Liver (tissue), 9 donors: ENCODE results near the gene MYOG. TPM values are rescaled to one million over a fixed set of nuclear protein-coding genes. Genes with fewer than 3 reads are reported as not detected.

Experiments
- DNase-seq: peaks from one replicate; pipeline ENCODE4 v3.0.0-alpha.2; 2017; ENCODE audit warnings: low spot score
- H3K27ac ChIP-seq, 2 donors: one replicate each; pipeline ENCODE4 v1.7.0; 2013; ENCODE audit warnings: inconsistent platforms in 2 of 2, low read length in 2 of 2, control low read depth in 1 of 2, low read depth in 1 of 2, mild to moderate bottlenecking in 1 of 2
- H3K27me3 ChIP-seq, 4 donors: one replicate each; pipeline versions ENCODE4 v1.6.1 to v1.7.0; 2013; ENCODE audit warnings: low read length in 3 of 4, inconsistent platforms in 1 of 4, mild to moderate bottlenecking in 1 of 4, moderate library complexity in 1 of 4; ENCODE audit not compliant: control insufficient read depth in 4 of 4, insufficient read depth in 4 of 4
- H3K36me3 ChIP-seq, 4 donors: one replicate each; pipeline versions ENCODE4 v1.6.1 to v1.7.0; 2013; ENCODE audit warnings: low read length in 3 of 4, mild to moderate bottlenecking in 3 of 4, low read depth in 1 of 4, moderate library complexity in 1 of 4; ENCODE audit not compliant: control insufficient read depth in 4 of 4, insufficient read depth in 3 of 4
- H3K4me1 ChIP-seq, 4 donors: one replicate each; pipeline versions ENCODE4 v1.6.1 to v1.7.0; 2013; ENCODE audit warnings: low read length in 3 of 4, mild to moderate bottlenecking in 3 of 4, moderate library complexity in 1 of 4; ENCODE audit not compliant: control insufficient read depth in 4 of 4, insufficient read depth in 4 of 4
- H3K4me3 ChIP-seq, 3 donors: one replicate each; pipeline versions ENCODE4 v1.6.1 to v1.7.0; 2013; ENCODE audit warnings: low read length in 3 of 3, control low read depth in 1 of 3, low read depth in 1 of 3, mild to moderate bottlenecking in 1 of 3
- H3K9ac ChIP-seq, 2 donors: one replicate each; pipeline ENCODE4 v1.7.0; 2013; ENCODE audit warnings: low read length in 2 of 2, mild to moderate bottlenecking in 2 of 2, moderate library complexity in 2 of 2, control low read depth in 1 of 2, low read depth in 1 of 2
- H3K9me3 ChIP-seq, 4 donors: one replicate each; pipeline versions ENCODE4 v1.6.1 to v1.7.0; 2013; ENCODE audit warnings: low read length in 3 of 4; ENCODE audit not compliant: control insufficient read depth in 4 of 4
- ATF3 ChIP-seq: IDR thresholded peaks from 2 replicates; pipeline ENCODE4 v1.6.1; 2016; ENCODE audit warnings: antibody characterized with exemption
- EGR1 ChIP-seq, 2 donors: IDR thresholded peaks; 2 replicates each; pipeline ENCODE4 v1.6.1; 2016 to 2018; ENCODE audit warnings: antibody characterized with exemption in 2 of 2, low read depth in 2 of 2
- FOXA1 ChIP-seq: IDR thresholded peaks from 2 replicates; pipeline ENCODE4 v1.6.1; 2016; ENCODE audit warnings: antibody characterized with exemption
- FOXA2 ChIP-seq: IDR thresholded peaks from 2 replicates; pipeline ENCODE4 v1.6.1; 2016; ENCODE audit warnings: antibody characterized with exemption
- GABPA ChIP-seq, 2 donors: IDR thresholded peaks in 1 of 2; conservative IDR thresholded peaks in 1 of 2; 2 replicates each; pipeline ENCODE4 v1.6.1; 2016; ENCODE audit warnings: antibody characterized with exemption in 2 of 2, mild to moderate bottlenecking in 1 of 2, moderate library complexity in 1 of 2
- HNF4A ChIP-seq, 2 donors: conservative IDR thresholded peaks; 2 replicates each; pipeline ENCODE4 v1.6.1; 2016; ENCODE audit warnings: antibody characterized with exemption in 2 of 2, mild to moderate bottlenecking in 2 of 2
- HNF4G ChIP-seq: IDR thresholded peaks from 2 replicates; pipeline ENCODE4 v1.6.1; 2016; ENCODE audit warnings: antibody characterized with exemption
- JUND ChIP-seq, 2 donors: IDR thresholded peaks; 2 replicates each; pipeline ENCODE4 v1.6.1; 2016; ENCODE audit warnings: antibody characterized with exemption in 2 of 2
- MAX ChIP-seq: IDR thresholded peaks from 2 replicates; pipeline ENCODE4 v1.6.1; 2016; ENCODE audit warnings: antibody characterized with exemption
- NR2F2 ChIP-seq: IDR thresholded peaks from 2 replicates; pipeline ENCODE4 v1.6.1; 2016; ENCODE audit warnings: antibody characterized with exemption
- RAD21 ChIP-seq, 2 donors: IDR thresholded peaks; 2 replicates each; pipeline ENCODE4 v1.6.1; 2016; ENCODE audit warnings: antibody characterized with exemption in 2 of 2, mild to moderate bottlenecking in 2 of 2
- REST ChIP-seq: IDR thresholded peaks from 2 replicates; pipeline ENCODE4 v1.6.1; 2016; ENCODE audit warnings: antibody characterized with exemption, mild to moderate bottlenecking
- RXRA ChIP-seq, 2 donors: IDR thresholded peaks; 2 replicates each; pipeline ENCODE4 v1.6.1; 2017 to 2018; ENCODE audit warnings: antibody characterized with exemption in 2 of 2, mild to moderate bottlenecking in 1 of 2
- SP1 ChIP-seq: IDR thresholded peaks from 2 replicates; pipeline ENCODE4 v1.6.1; 2018; ENCODE audit warnings: antibody characterized with exemption, mild to moderate bottlenecking
- TAF1 ChIP-seq: conservative IDR thresholded peaks from 2 replicates; pipeline ENCODE4 v1.6.1; 2016; ENCODE audit warnings: antibody characterized with exemption, mild to moderate bottlenecking
- YY1 ChIP-seq: IDR thresholded peaks from 2 replicates; pipeline ENCODE4 v1.6.1; 2016; ENCODE audit warnings: antibody characterized with exemption, mild to moderate bottlenecking
- WGBS: extraction: QIAGEN DNeasy Blood & Tissue Kit; methylation state at CpG from one replicate; pipeline ENCODE4 v1.1.7; 2013; 5-methylcytosine and 5-hydroxymethylcytosine counted together
- polyA plus RNA-seq, 2 donors: library from polyadenylated mRNA; stranded (reverse) in 1 of 2; unstranded in 1 of 2; fragments of 200-250 nt in 1 of 2; fragments of >200 nt in 1 of 2; fragmentation: Nextera tagmentation in 1 of 2; extraction: Ambion mirVana in 1 of 2; gene quantifications; one replicate each; pipeline versions ENCODE4 v1.2.1 to v1.2.3, GENCODE V29; 2013 to 2015
- total RNA-seq, 2 donors: library from RNA; depleted of rRNA; stranded (reverse); fragments of >200 nt; gene quantifications; one replicate each; pipeline ENCODE4 v1.2.3, GENCODE V29; 2014
- TF ChIP-seq, protein P1 (sequence below): fragments of 150-350 bp; IDR thresholded peaks from 2 replicates; pipeline ENCODE4 v1.5.1; 2017; ENCODE audit warnings: improper control_type of control experiment, low read depth, low read length; ENCODE audit not compliant: missing input control
- TF ChIP-seq, protein P2 (sequence below): IDR thresholded peaks from 2 replicates; pipeline ENCODE4 v1.6.1; 2016; ENCODE audit warnings: antibody characterized with exemption
- donor health status: healthy.
- donor health status: healthy.
- donor health status: healthy.
- donor health status: healthy.
- donor health status: healthy.

Gene MYOG
- total and polyA plus RNA-seq, 4 donors = not detected

GRCh38 chr1:203126866-203127665, 41.3 kb upstream of the MYOG start:
- DNase-seq = no peak
- Histone ChIP-seq H3K9ac (no peak overlapping the region), H3K9me3 (no peaks in the 10 kb centered on the region), H3K4me1 (peaks cover 5 to 28% (median 9%) of the 10 kb centered on the region in 4 donors), H3K36me3 (no peaks in the 10 kb centered on the region), H3K4me3 (no peak overlapping the region), H3K27ac (no peak overlapping the region), H3K27me3 (no peaks in the 10 kb centered on the region)
- TF ChIP-seq RAD21 (IDR thresholded peaks at IDR 0.05) = no peak
- TF ChIP-seq MAX = no peak
- WGBS = 18% methylated on average over 12 of the region's 12 CpGs

- Histone ChIP-seq H3K27me3 (no peaks in the 10 kb centered on the region), H3K9me3 (no peaks in the 10 kb centered on the region), H3K4me3 (no peak overlapping the region), H3K36me3 (no peaks in the 10 kb centered on the region), H3K27ac (no peak overlapping the region), H3K9ac (no peak overlapping the region), H3K4me1 (peaks cover 5 to 31% (median 9%) of the 10 kb centered on the region in 4 donors)
- TF ChIP-seq YY1 = no peak
- no peak for TF ChIP-seq TAF1
- no peak for TF ChIP-seq GABPA (IDR thresholded peaks at IDR 0.05 in 1 of 2, conservative IDR thresholded peaks at IDR 0.05 in 1 of 2)
- no peak for TF ChIP-seq RXRA (IDR thresholded peaks at IDR 0.05)
- TF ChIP-seq, protein P1, sequence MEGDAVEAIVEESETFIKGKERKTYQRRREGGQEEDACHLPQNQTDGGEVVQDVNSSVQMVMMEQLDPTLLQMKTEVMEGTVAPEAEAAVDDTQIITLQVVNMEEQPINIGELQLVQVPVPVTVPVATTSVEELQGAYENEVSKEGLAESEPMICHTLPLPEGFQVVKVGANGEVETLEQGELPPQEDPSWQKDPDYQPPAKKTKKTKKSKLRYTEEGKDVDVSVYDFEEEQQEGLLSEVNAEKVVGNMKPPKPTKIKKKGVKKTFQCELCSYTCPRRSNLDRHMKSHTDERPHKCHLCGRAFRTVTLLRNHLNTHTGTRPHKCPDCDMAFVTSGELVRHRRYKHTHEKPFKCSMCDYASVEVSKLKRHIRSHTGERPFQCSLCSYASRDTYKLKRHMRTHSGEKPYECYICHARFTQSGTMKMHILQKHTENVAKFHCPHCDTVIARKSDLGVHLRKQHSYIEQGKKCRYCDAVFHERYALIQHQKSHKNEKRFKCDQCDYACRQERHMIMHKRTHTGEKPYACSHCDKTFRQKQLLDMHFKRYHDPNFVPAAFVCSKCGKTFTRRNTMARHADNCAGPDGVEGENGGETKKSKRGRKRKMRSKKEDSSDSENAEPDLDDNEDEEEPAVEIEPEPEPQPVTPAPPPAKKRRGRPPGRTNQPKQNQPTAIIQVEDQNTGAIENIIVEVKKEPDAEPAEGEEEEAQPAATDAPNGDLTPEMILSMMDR = peak; percentile 26
- no peak for TF ChIP-seq NR2F2
- TF ChIP-seq ATF3 = no peak
- TF ChIP-seq RAD21 (IDR thresholded peaks at IDR 0.05) = peak; percentile 31 to 36
- TF ChIP-seq SP1 = no peak
- TF ChIP-seq REST = no peak
- no peak for TF ChIP-seq FOXA2
- TF ChIP-seq, protein P2, sequence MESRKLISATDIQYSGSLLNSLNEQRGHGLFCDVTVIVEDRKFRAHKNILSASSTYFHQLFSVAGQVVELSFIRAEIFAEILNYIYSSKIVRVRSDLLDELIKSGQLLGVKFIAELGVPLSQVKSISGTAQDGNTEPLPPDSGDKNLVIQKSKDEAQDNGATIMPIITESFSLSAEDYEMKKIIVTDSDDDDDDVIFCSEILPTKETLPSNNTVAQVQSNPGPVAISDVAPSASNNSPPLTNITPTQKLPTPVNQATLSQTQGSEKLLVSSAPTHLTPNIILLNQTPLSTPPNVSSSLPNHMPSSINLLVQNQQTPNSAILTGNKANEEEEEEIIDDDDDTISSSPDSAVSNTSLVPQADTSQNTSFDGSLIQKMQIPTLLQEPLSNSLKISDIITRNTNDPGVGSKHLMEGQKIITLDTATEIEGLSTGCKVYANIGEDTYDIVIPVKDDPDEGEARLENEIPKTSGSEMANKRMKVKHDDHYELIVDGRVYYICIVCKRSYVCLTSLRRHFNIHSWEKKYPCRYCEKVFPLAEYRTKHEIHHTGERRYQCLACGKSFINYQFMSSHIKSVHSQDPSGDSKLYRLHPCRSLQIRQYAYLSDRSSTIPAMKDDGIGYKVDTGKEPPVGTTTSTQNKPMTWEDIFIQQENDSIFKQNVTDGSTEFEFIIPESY = no peak
- no peak for TF ChIP-seq JUND (IDR thresholded peaks at IDR 0.05)
- TF ChIP-seq HNF4A (conservative IDR thresholded peaks at IDR 0.05) = no peak
- no peak for TF ChIP-seq HNF4G
- no peak for TF ChIP-seq FOXA1
- TF ChIP-seq EGR1 (IDR thresholded peaks at IDR 0.05; ENCODE audit: low read depth in 2 of 2) = peak in 1 of 2 donors; percentile 19
- TF ChIP-seq MAX = no peak
- DNase-seq = no peak
- 29% methylated on average over 8 of the region's 8 CpGs for WGBS
These were observed 40.5 kb upstream of the MYOG start for GRCh38 chr1:203126151-203126865.
